Activated CD4-positive, alpha-beta memory T cell treated with anti-CD3 and anti-CD28 coated beads for 36 hours (primary cell): ENCODE results near the gene VWA8. TPM values are rescaled to one million over a fixed set of nuclear protein-coding genes. Genes with fewer than 3 reads are reported as not detected.

Source experiments
- CTCF ChIA-PET: fragments of 350-600 bp; sonication (Branson Sonifier 250); formaldehyde crosslinking; loops from one replicate; lab custom pipeline; 2021; ENCODE audit warnings: antibody characterized with exemption, inconsistent platforms; lab: Charles Lee
- POLR2A ChIA-PET: fragments of 350-600 bp; sonication (Branson Sonifier 250); formaldehyde crosslinking; loops from one replicate; lab custom pipeline; 2021; ENCODE audit warnings: antibody characterized with exemption; lab: Charles Lee
- DNase-seq: peaks from one replicate; pipeline ENCODE4 v3.0.0-alpha.2; 2020
- H3K27ac Mint-ChIP-seq: one replicate; pipeline ENCODE4 v1.8.0; 2021; ENCODE audit warnings: mixed read lengths
- H3K27me3 Mint-ChIP-seq: one replicate; pipeline ENCODE4 v1.8.0; 2021; ENCODE audit warnings: mixed read lengths
- H3K36me3 Mint-ChIP-seq: one replicate; pipeline ENCODE4 v1.8.0; 2021; ENCODE audit warnings: mixed read lengths
- H3K4me1 Mint-ChIP-seq: one replicate; pipeline ENCODE4 v1.8.0; 2021; ENCODE audit warnings: low read depth, mixed read lengths
- H3K4me3 Mint-ChIP-seq: one replicate; pipeline ENCODE4 v1.8.0; 2021; ENCODE audit warnings: mild to moderate bottlenecking, mixed read lengths
- H3K9me3 Mint-ChIP-seq: one replicate; pipeline ENCODE4 v1.8.0; 2021; ENCODE audit warnings: mixed read lengths
- intact Hi-C: fragments of 100-400 bp; cut with micrococcal nuclease; formaldehyde crosslinking; loops from one replicate; pipeline ENCODE4 v1.15.1; 2023
- total RNA-seq, 2 experiments: library from RNA; stranded (reverse); gene quantifications; one replicate each; pipeline ENCODE4 v1.2.3, GENCODE V29; 2021

The VWA8 gene
- total RNA-seq, result 10 to 100 TPM; 16.8 to 17.1 TPM

DNA sequence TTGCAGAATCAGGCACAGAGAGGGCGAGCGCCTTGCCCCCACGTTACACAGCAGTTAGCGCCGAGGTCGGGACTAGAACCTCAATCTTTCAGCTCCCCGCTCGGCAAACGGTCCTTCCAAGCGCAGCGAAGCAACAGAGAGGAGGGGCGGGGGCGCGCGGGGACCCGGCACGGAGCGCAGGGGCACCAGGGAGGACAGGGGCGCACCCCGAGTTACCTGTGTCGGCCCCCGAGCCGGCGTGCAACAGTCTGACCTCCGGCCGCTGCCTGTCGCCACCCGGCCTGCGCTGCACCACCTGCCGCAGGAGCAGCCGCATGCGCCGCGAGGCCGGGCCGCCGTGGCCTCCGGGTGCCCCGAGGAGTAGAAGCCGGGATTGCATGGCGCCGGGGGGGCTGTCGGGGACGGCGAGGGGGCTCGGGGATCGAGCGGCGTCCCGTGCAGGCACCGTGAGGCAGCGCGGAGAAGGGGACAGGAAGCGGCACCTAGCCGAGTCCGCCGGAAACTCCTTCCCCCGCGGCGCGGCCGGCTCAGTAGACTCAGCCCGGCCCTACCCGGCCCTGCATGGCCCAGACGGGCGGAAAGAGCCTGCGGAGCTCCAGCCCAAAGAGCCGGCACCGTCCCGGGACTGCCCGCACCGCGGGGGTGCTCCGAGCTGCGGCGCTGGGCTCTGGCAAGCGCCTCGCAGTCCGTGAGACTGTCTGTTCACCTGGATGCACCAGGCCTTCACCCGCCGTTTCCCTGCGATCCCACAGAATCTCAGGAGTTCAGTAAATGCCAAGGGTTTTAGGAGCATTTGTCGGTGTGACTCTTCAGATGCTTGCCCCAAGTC is at the start of gene VWA8:
Gene VWA8 (minus strand): TSS at position 473 of the 829 bp plus-strand sequence. CDS start 94 bp downstream, at position 379.
- Mint-ChIP-seq H3K27me3 (no peaks in the 10 kb centered on the region), H3K4me3 (peak within 1 kb of the TSS; percentile 90), H3K9me3 (no peaks in the 10 kb centered on the region), H3K27ac (peak within 1 kb of the TSS; percentile 97), H3K36me3 (peaks cover 5% of the 10 kb centered on the region), H3K4me1 (peaks cover 52% of the 10 kb centered on the region)
- CTCF ChIA-PET, result interaction anchor here (2.2 kb wide), 1 partner anchor 44 kb away, joined by 7 read pairs; no protein-coding TSS in a partner anchor
- peak; percentile 89 for DNase-seq
- intact Hi-C loops, result loop anchor here (1.0 to 5.0 kb wide), 8 partner anchors 79 to 698 kb away; partner anchors contain the start of genes DGKH and MTRF1
- POLR2A ChIA-PET, result interaction anchor here (0.9 to 1.7 kb wide), 7 partner anchors 9 to 49 kb away, joined by 3 to 9 read pairs (median 4); no protein-coding TSS in a partner anchor

DNA sequence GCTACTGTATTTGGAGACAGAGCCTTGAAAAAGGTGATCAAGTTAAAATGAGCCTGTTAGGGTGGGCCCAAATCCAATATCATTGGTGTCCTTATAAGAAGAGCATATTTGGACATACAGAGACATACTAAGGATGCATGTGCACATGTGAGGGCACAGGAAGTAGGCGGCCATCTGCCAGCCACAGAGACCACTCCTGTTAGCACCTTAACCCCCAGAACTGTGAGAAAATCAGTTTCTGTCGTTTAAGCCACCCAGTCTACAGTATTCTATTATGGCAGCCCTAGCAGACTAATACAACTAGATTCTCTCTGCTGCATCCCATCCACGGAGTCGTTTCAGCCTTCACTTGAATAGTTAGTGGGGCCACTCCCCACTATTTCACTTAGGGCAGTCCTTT is 48.1 kb upstream of the VWA8 start:
- Mint-ChIP-seq H3K36me3 (no peaks in the 10 kb centered on the region), H3K9me3 (no peaks in the 10 kb centered on the region), H3K27ac (no peak overlapping the region), H3K4me1 (peaks cover 2% of the 10 kb centered on the region), H3K4me3 (no peak overlapping the region), H3K27me3 (peaks cover 3% of the 10 kb centered on the region)
- intact Hi-C loops, result no loop called here
- CTCF ChIA-PET, result no interaction called here
- POLR2A ChIA-PET, result no interaction called here
- DNase-seq, result no peak

DNA sequence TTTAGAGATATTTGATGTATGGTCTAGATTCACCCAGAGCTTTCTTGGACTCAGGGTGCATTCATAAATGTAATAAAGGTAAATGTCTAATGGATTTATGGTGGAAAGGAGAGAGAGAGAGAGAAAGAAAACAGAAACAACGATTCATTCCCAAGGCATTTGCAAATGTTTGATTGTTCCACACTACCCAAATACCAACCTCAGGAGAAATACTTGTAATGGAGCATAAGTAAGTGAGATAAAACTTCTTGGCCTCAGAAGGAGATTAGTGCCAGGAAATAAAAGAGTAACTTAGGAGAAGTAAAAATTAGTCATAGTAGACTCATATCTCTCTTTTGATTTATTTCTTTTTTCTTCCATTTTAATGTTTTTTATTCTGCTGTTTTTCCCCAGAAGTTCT is 46.9 kb upstream of the VWA8 start:
- Mint-ChIP-seq H3K4me1 (peaks cover 2% of the 10 kb centered on the region), H3K27ac (no peak overlapping the region), H3K27me3 (peaks cover 3% of the 10 kb centered on the region), H3K4me3 (no peak overlapping the region), H3K9me3 (no peaks in the 10 kb centered on the region), H3K36me3 (no peaks in the 10 kb centered on the region)
- no peak for DNase-seq
- ChIA-PET POLR2A (no interaction called here), CTCF (no interaction called here)
- intact Hi-C loops, result no loop called here

DNA sequence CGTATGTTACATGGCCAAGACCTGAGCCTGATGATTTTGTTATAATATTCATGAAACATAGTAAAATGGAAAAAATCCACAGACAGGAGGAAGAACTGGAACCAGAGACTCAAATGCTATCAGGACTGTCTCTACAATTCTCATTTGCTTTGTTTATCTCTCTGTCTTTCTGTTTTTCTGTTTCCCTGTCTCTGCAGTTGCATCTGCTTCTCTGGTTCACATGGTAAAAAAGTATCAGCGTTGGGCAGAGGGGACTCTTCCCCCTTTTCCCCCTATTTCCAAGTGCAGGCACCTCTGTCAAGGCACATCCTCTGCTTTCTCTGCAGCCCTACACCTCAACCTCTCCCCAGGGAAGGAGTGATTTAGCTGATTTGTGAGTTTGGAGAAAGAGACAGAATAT is 41.2 kb upstream of the VWA8 start:
- H3K27me3 Mint-ChIP-seq, result peaks cover 5% of the 10 kb centered on the region
- H3K4me1 Mint-ChIP-seq, result no peaks in the 10 kb centered on the region
- H3K9me3 Mint-ChIP-seq, result no peaks in the 10 kb centered on the region
- intact Hi-C loops, result no loop called here
- H3K4me3 Mint-ChIP-seq, result no peak overlapping the region
- no peaks in the 10 kb centered on the region for H3K36me3 Mint-ChIP-seq
- no peak for DNase-seq
- H3K27ac Mint-ChIP-seq, result no peak overlapping the region
- POLR2A ChIA-PET, result interaction anchor here (1.1 kb wide), 1 partner anchor 24 kb away, joined by 3 read pairs; no protein-coding TSS in a partner anchor
- CTCF ChIA-PET, result no interaction called here

DNA sequence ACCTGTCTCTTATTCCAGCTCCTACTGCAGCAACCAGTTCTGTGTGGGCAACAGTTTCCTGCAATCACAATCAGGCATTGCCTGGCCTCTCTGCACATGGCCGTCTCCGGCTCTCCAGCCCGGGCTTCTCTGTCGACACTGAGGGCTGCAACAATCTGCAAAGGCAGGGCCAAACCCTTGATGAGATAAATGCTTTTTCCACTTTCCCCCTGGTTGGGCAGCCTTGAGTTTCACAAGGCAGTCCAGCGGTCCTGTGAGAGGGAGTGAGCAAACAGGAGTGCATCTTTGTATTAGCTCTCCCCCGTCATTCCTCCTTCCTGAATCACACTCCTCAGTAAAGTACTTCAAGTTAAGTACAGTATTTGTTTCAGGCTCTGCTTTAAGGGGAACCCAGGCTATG is 40.7 kb upstream of the VWA8 start:
- peaks cover 5% of the 10 kb centered on the region for H3K27me3 Mint-ChIP-seq
- ChIA-PET POLR2A (no interaction called here), CTCF (no interaction called here)
- no peak for DNase-seq
- H3K4me3 Mint-ChIP-seq, result no peak overlapping the region
- H3K27ac Mint-ChIP-seq, result no peak overlapping the region
- no peaks in the 10 kb centered on the region for H3K4me1 Mint-ChIP-seq
- H3K36me3 Mint-ChIP-seq, result no peaks in the 10 kb centered on the region
- intact Hi-C loops, result no loop called here
- no peaks in the 10 kb centered on the region for H3K9me3 Mint-ChIP-seq

DNA sequence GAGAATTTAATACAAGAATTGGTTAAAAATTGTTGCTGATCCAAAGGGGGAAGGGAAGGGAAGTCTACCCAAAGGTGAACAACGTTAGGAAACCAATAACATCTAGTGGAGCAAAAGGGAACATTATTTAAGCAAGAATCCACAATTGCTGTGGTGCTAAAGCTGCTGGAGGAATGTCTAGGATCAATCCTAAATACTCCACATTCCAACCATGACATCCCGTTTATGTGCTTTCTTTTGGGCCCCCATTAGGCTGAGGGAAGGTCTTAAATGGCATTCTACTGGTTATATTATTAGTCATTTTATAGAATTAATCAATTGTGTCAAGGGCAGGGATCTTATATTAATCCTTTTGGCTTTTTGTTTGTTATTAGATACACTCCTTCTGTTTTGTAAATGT is 39.9 kb upstream of the VWA8 start:
- ChIA-PET CTCF (no interaction called here), POLR2A (no interaction called here)
- H3K4me1 Mint-ChIP-seq, result no peaks in the 10 kb centered on the region
- no peak overlapping the region for H3K27ac Mint-ChIP-seq
- H3K27me3 Mint-ChIP-seq, result peaks cover 5% of the 10 kb centered on the region
- intact Hi-C loops, result no loop called here
- H3K36me3 Mint-ChIP-seq, result no peaks in the 10 kb centered on the region
- no peak overlapping the region for H3K4me3 Mint-ChIP-seq
- no peaks in the 10 kb centered on the region for H3K9me3 Mint-ChIP-seq
- no peak for DNase-seq

DNA sequence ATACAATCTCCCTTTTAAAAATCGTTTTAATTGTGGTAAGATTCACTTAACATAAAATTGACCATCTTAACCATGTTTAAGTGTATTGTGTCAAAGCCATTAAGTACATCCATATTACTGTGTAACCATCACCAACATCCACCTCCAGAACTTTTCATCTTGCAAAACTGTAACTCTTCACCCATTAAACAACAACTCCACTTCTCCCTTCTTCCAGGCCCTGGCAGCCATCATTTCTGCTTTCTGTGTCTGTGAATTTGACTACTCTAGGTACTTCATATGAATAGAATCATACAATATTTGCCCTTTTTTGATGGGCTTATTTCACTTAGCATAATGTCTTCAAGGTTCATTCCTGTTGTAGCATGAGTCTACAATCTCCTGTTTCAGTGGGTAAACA is 36.5 kb upstream of the VWA8 start:
- CTCF ChIA-PET, result no interaction called here
- no peaks in the 10 kb centered on the region for H3K4me1 Mint-ChIP-seq
- no peaks in the 10 kb centered on the region for H3K9me3 Mint-ChIP-seq
- H3K4me3 Mint-ChIP-seq, result no peak overlapping the region
- H3K36me3 Mint-ChIP-seq, result no peaks in the 10 kb centered on the region
- intact Hi-C loops, result no loop called here
- DNase-seq, result no peak
- H3K27ac Mint-ChIP-seq, result no peak overlapping the region
- H3K27me3 Mint-ChIP-seq, result peaks cover 5% of the 10 kb centered on the region
- POLR2A ChIA-PET, result no interaction called here

DNA sequence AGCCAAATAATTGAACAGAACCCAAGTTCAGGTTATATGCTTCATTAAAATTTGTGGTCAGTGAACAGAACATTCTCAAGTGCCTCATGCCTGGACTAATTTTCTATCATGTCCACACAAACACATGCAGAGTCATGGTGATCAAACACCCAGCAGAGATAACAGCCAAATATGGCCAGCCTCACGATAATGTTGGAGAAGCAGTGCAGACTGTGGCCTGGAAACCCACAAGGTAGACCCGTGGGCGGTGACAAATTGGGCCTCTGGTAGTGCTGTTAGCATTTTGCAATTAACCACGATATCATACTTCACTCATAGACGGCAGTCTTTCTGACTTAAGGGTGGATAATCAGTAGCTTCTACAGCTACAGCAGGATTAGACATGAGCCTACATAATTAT is 35.0 kb upstream of the VWA8 start:
- intact Hi-C loops, result no loop called here
- Mint-ChIP-seq H3K4me3 (no peak overlapping the region), H3K4me1 (no peaks in the 10 kb centered on the region), H3K9me3 (no peaks in the 10 kb centered on the region), H3K36me3 (no peaks in the 10 kb centered on the region), H3K27me3 (peaks cover 7% of the 10 kb centered on the region), H3K27ac (no peak overlapping the region)
- DNase-seq, result no peak
- ChIA-PET CTCF (no interaction called here), POLR2A (no interaction called here)

DNA sequence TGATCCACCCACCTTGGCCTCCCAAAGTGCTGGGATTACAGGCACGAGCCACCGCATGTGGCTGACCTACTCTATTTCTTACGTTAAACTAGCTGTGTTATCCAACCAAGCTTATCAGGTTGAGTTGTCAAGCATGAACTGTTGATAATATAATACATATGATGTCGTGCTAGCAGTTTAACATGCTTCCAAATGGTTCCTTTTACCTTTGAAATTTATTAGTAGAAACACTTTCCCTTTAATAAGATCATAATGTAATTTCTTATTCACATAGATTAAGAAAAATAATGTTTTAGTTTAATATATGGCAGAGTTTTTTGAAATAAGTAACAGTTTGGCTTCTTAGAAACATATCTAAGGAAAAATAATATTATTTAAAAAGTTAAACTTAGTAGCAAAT is 34.4 kb upstream of the VWA8 start:
- Mint-ChIP-seq H3K4me1 (no peaks in the 10 kb centered on the region), H3K27ac (no peak overlapping the region), H3K9me3 (no peaks in the 10 kb centered on the region), H3K36me3 (no peaks in the 10 kb centered on the region), H3K27me3 (peaks cover 9% of the 10 kb centered on the region), H3K4me3 (no peak overlapping the region)
- DNase-seq, result no peak
- ChIA-PET CTCF (no interaction called here), POLR2A (no interaction called here)
- intact Hi-C loops, result no loop called here

DNA sequence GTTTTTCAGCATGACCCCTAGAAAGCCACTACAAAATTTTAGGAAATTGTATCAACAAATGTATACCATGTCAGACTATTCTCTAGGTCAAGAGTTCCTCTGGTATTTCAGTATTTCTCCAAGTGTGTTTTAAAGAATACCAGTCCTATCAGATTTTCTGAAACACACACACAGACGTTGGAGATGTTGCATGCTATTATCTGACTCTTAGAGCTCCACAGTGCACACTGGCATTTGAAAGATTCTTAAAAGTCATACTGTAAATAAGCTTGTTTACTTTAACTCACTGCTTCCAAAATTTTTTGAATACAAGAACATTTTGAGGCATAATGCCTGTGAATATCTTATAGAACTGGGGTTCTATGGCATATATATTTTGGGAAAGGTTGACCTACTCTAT is 33.8 kb upstream of the VWA8 start:
- H3K4me3 Mint-ChIP-seq, result no peak overlapping the region
- POLR2A ChIA-PET, result no interaction called here
- H3K36me3 Mint-ChIP-seq, result no peaks in the 10 kb centered on the region
- H3K4me1 Mint-ChIP-seq, result no peaks in the 10 kb centered on the region
- H3K27me3 Mint-ChIP-seq, result peaks cover 9% of the 10 kb centered on the region
- CTCF ChIA-PET, result no interaction called here
- intact Hi-C loops, result no loop called here
- H3K27ac Mint-ChIP-seq, result no peak overlapping the region
- H3K9me3 Mint-ChIP-seq, result no peaks in the 10 kb centered on the region
- DNase-seq, result no peak

DNA sequence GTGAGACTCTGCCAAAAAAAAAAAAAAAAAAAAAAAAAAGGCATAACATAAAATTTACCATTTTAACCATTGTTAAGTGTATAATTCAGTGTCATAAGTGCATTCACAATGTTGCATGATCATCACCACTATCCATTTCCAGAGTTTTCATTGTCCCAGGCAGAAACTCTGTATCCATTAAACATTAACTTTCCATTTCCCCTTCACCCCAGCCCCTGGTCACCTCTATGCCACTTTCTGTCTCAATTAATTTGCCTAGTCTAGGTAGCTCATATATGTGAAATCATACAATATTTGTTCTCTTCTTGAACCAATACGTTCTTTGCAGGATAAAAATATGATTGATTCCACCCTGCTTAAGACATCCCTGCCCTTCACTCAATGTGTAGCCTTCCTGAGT is 31.0 kb upstream of the VWA8 start:
- Mint-ChIP-seq H3K4me1 (no peaks in the 10 kb centered on the region), H3K27ac (no peak overlapping the region), H3K9me3 (no peaks in the 10 kb centered on the region), H3K27me3 (peaks cover 4% of the 10 kb centered on the region), H3K4me3 (no peak overlapping the region), H3K36me3 (no peaks in the 10 kb centered on the region)
- ChIA-PET CTCF (interaction anchor here (0.5 to 0.6 kb wide), 2 partner anchors 119 to 879 kb away, joined by 3 read pairs; no protein-coding TSS in a partner anchor), POLR2A (no interaction called here)
- no peak for DNase-seq
- intact Hi-C loops, result no loop called here

DNA sequence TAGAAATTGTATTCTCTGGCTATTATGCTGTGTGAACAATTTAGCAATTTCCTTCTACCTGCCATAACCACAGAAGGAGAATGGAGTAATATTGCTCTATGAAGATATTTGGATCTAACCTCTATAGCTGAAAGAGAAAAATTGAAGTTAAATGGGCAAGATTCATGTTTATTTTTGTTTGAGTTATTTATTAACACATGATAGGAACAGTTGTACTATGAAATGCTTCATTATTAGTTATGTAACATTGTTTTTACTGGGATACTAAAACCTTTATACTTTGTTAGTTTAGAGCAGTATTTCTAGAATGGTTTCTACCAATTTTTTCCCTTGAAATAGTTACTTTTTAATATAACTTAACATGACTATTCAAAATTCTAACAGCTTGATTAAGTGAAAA is 27.3 kb upstream of the VWA8 start:
- Mint-ChIP-seq H3K27ac (no peak overlapping the region), H3K36me3 (no peaks in the 10 kb centered on the region), H3K9me3 (no peaks in the 10 kb centered on the region), H3K4me1 (peaks cover under 1% of the 10 kb centered on the region), H3K4me3 (no peak overlapping the region), H3K27me3 (peaks cover 7% of the 10 kb centered on the region)
- CTCF ChIA-PET, result no interaction called here
- DNase-seq, result no peak
- intact Hi-C loops, result no loop called here
- POLR2A ChIA-PET, result no interaction called here
